TTC549 (cell line): ENCODE measurements around the gene AFF1.
"Not testable (repeated sequence)": the region's sequence is repeated elsewhere in the genome, so short reads cannot be mapped to it uniquely, and the experiment has no call there.

Experiments
- FAIRE-seq: peaks from 2 replicates; lab custom pipeline; 2012; peaks lifted over from hg19 to GRCh38; lab: Jason Lieb, UNC

AFF1 gene

DNA sequence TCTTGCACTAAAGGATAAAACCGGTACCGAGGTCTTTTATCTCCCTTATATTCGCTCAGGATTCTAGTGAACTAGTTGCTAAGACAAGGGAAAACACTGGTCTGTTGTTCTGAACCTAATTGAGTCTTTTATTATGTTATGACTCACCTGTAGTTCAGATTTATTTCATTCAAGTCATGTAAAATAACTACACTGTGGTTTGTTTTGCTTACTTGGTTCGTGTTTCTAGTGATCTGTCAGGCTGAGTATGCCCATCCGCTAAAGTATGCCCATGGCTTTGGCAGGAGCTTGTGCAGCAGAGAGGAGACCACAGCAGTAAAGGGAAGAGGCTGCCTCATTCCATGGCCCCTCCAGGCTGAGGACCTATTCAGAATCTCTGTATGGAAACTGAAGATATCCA is 126.1 kb downstream of the AFF1 start:
- no peak for FAIRE-seq

GRCh38 chr4:87065021-87065420 is 130.2 kb downstream of the AFF1 start:
- no peak for FAIRE-seq

GRCh38 chr4:87066403-87067123 is 131.8 kb downstream of the AFF1 start:
- FAIRE-seq = no peak

DNA sequence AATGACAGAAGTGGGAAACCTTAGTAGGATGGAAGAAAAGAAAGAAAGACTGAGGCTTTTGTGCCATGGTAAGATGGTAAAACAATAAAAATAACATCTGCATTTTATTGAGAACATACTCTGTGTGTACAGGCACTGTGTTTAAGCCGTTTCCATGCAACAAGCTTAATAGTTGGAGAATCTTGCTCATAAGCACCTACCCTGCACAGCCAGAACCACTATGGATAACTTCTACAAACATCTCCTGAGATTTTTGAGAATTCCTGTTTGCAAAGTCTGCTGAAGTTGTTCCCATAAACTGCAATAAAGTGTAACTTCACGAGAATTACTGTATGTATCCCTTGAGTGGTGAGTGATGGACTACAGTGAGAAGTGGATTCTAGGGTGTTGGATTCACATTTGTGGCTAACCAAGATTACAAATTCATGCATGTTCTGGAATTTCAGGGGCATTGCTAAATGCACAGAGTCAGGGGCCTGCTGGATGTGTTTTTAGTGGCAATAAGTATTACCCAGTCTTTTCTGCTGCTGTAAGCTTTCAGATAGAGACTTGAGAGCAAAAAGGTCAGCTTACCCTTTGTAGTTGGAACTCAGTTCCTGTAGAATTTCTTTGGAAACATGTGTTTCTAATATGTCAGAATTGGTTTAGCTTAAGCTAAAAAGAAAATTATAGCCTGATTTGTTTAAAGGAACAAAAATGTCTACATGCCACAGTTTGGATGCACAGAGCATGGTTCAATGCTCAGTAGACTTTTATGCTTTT is 132.5 kb downstream of the AFF1 start:
- FAIRE-seq = no peak

- no peak for FAIRE-seq
These were observed 133.8 kb downstream of the AFF1 start for GRCh38 chr4:87068583-87069021.

GRCh38 chr4:87069037-87069742 is 134.4 kb downstream of the AFF1 start:
- FAIRE-seq = no peak

DNA sequence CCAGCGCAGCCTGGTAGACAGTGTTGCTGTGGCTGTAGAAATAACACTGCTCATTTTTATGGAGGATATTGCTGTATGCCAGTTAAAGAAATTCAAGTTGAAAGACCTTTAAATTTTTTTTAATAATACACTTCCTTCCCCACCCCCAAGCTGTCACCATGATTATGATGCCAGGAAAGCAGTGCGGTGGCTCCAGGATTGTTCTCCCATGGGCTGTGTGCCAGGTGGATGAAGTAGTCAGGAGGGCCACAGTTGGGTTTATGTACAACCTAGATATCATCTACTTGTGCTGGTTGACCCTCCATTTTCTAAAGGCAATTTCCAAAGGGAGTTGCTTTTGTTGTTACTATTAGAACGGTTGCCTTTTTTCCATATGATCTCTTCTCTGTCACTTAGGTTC is 136.6 kb downstream of the AFF1 start:
- no peak for FAIRE-seq

- not testable (repeated sequence) for FAIRE-seq
These were observed 137.7 kb downstream of the AFF1 start for GRCh38 chr4:87072545-87072944.

GRCh38 chr4:87073199-87074120 is 138.6 kb downstream of the AFF1 start:
- no peak for FAIRE-seq

- FAIRE-seq = no peak
These were observed 139.3 kb downstream of the AFF1 start for GRCh38 chr4:87074121-87074488.

DNA sequence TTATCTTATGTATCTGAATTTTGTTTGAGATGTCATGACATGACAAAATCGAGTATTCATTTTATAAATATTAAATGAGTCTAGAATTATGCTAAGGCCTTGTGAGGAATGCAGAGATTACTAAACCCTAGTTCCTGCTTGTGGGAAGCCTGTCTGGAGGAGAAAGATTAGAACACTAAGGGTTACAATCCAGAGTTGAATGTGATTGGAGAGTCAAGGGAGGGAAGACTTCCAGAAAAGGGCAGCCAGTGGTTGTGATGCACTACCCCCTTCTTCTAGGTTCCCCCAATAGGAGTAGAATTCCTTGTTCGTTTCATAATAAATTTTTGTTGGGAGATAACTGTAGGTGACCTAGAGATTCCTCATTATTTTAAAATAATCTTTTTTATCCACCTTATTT is 141.1 kb downstream of the AFF1 start:
- no peak for FAIRE-seq

DNA sequence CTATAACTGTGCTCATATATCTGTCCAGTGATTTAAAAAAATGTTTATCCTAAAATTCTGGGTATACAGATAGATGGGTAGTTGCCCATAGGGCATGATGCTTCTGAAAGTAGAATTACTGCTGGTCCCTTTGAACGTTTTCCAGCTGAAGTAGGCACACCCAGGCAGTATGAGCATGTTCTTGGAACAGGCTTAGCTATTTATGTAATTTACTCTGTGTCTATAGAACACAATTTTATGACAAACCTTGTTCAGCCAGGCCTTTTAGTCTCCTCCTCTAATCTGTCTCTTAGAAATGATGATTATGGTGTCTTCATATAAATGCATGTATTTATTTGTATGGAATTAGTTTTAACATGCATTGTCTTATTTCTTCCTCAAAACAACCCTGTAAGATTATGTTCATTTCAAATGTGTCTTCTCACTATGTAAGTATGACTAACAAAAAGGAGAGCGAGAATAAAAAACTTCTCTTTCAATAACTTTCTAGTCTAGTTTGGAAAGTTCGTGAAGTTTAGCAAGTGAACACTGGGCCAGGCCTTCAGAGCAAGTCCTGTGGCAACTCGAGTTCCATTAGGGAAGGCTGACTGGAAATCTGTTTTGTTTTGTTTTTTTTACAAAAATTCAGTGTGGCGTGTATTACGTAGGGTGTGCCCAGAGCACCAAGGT is 142.0 kb downstream of the AFF1 start:
- FAIRE-seq = no peak

GRCh38 chr4:87077914-87078585 is 143.2 kb downstream of the AFF1 start:
- FAIRE-seq = no peak

- no peak for FAIRE-seq
These were observed 144.2 kb downstream of the AFF1 start for GRCh38 chr4:87078987-87079486.

DNA sequence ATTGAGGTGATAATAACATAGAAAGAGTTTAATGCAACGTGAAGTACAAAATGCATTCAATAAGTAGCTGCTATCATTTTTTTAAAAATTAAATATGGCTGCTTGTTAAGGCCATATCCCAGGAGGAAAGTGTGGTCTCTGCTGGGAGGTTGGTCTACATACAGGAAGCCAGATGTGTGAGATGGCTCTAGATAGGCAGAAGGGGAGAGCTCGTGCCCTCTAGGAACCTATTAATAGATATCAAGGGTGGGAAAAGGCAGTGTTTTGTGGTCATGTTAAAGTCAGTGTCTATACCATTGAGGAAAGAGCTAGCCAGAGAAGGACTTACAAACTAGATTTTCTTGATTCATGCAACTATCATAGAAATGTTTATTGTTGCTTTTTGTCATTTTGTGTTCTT is 145.2 kb downstream of the AFF1 start:
- FAIRE-seq = no peak

DNA sequence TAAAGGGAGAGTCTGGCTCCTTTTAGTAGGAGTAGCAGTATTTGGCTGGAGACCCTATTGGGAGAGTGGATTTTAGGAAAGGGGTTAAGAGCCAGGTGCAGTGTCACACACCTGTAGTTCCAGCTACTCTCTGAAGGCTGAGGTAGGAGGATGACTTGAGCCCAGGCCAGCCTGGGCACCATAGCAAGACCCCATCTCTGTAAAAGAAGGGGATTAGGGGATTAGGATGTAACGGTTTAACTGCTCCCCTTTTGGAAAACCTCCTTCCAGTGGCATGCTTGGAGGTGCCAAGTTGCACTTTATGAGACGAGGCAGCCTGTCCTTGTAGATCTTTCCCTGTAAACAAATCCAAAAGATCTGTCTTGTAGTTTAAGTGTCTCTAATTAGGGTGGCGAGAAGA is 145.7 kb downstream of the AFF1 start:
- no peak for FAIRE-seq

GRCh38 chr4:87081826-87082225 is 147.0 kb downstream of the AFF1 start:
- FAIRE-seq = no peak

DNA sequence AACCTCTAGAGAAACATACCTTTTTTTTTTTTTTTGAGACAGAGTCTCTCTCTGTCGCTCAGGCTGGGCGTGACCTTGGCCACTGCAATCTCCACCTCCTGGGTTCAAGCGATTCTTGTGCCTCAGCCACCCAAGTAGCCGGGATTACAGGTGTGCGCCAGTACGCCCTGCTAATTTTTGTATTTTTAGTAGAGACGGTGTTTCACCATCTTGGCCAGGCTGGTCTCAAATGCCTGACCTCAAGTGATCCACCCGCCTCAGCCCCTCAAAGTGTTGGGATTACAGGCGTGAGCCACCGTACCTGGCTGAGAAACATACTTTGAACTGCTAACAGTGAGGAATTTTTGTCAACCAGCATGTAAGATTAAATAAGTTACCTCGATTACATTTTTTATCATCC is 150.9 kb downstream of the AFF1 start:
- FAIRE-seq = not testable (repeated sequence)

GRCh38 chr4:87086143-87086805 is 151.5 kb downstream of the AFF1 start:
- FAIRE-seq = no peak

DNA sequence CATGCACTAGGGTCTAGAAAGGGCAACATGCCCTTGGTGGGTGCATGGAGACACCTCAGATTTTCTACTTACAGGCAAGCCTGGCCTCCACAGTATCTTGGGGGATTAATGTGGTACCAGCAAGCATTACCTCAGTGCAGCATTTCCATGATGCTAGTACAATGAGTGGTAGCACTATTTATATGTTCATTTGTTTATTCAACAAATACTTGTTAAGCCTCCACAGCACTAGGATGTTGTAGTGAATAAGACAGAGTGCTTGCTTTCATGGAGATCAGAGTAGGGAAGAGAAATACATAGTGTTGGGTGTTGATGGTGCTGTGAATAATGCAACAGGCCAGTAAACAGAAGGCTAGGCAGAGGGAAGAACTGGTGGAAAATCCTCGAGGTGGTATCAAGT is 152.2 kb downstream of the AFF1 start:
- no peak for FAIRE-seq
